ENCODE data around the gene ARL5C. TPM values are rescaled to one million over a fixed set of nuclear protein-coding genes. Genes with fewer than 3 reads are reported as not detected.

Gene ARL5C
- total RNA-seq, 1 donor from 2014 or later, result not detected

DNA sequence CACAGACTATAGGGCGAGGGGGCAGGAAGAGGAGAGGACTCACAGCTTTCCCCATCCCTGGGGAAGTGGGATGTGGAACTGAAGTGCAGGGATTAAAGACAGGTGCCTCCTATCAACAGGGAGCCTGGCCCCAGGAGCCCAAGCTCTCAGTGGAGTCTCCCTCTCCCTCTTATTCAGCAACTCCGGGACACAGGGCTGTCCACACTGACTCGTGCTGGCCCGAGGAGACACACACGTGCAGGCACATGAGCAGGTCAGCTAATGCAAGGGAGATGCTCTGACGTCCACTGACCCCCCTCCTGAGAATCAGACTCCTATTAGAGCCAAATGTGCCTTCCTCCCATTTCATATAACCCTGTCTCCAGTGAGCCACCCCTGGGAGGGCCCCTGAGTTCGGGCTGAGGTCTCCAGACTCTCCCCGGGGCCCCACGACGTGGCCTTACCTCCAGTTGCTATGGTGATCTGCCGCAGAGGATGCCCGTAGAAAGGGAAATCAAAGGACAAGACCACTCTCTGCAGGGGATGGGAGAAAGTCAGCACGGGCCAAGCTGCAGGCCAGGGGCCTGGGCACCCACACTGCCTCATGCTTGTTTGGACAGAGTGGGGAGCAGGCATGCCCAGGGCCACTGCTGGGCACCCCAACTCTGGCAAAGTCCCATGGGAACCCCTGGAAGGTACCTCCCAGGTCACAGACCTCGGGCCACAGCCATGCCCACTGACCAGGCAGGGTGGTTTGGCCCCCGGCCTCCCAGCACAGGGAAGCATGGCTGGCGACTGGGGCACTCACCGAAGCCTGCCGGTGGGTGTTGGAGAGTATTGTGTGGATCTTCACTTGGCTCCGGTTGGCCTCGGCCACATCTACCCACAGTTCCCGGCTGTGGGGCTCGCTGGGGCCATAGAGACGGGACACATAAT, 57.2 kb downstream of the ARL5C start:
- DNase-seq (ENCODE audit: low read depth in 2 of 2), result no peak

DNA sequence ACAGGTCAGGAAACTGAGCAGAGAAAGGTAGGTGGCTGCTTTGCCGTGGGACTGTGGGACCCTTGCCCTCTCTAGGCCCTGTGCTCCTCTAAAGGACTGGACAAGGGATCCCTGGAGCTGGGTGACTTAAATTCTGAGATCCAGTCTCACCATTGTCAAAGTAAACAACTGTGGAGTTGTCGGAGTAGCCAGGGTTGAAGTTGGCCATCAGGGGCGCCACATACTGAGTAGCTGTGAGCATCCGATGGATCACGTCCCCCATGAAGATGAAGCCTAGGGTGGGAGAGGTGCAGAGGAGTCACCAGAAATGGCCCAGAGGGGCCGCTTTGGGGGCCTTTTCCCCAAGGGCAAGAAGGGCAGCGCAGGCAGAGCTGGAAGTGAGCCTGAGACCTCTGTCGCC, 58.0 kb downstream of the ARL5C start:
- DNase-seq (ENCODE audit: low read depth in 2 of 2), result no peak

DNA sequence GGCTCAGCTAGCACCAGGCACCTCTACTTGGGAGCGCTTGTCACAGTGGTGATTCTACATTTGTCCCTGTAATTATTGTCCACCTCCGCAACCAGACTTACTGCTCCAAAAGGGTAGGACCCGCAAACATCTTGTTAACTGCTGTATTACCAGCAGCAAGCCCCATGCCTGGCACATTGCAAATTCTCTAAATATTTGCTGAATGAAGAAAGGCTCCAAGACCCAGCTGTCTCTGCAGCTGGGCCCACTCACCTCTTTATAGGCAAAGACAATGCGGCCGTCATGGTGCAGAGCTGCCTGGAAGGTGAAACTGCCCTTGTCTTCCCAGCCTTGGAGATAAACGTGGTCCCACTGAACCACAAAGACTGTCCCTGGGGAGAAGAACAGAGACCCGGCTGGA, 58.8 kb downstream of the ARL5C start:
- no peak for DNase-seq (ENCODE audit: low read depth in 2 of 2)

Other genes with a start within 250 kb of the ARL5C start
- not detected in 2 replicates for gene FBXO47, start 198.8 kb downstream of the ARL5C start, total RNA-seq
- gene PLXDC1, start 14.5 kb downstream of the ARL5C start, total RNA-seq, result not detected in 2 replicates
- gene CACNB1, start 31.5 kb upstream of the ARL5C start, total RNA-seq, result 0.65 and 0.99 TPM in 2 replicates
- 1,196 TPM in 2 replicates for gene RPL19, start 34.1 kb upstream of the ARL5C start, total RNA-seq
- not detected in 2 replicates for gene STAC2, start 59.8 kb upstream of the ARL5C start, total RNA-seq
- gene FBXL20, start 235.5 kb upstream of the ARL5C start, total RNA-seq, result 7.0 and 10.1 TPM in 2 replicates

Data from lung microvascular endothelial cell (primary cell).